Breast epithelium (tissue), 3 donors: ENCODE measurements around the gene SURF6.

Source experiments
- POLR2AphosphoS5 ChIP-seq, 3 donors: sonication (generic); formaldehyde crosslinking; IDR thresholded peaks; one replicate each; pipeline ENCODE4 v1.6.1; 2017; ENCODE audit warnings: antibody characterized with exemption in 3 of 3
- TF ChIP-seq, protein P1 (sequence below), 3 donors: fragments of 450-650 bp; IDR thresholded peaks; one replicate each; pipeline ENCODE4 v1.5.1; 2016 to 2017; ENCODE audit warnings: antibody characterized with exemption in 3 of 3, mild to moderate bottlenecking in 3 of 3, moderate library complexity in 3 of 3

GRCh38 chr9:133304477-133305377 lies 31.3 kb downstream of the SURF6 start:
- TF ChIP-seq POLR2AphosphoS5 (IDR thresholded peaks at IDR 0.05) = no peak
- TF ChIP-seq, protein P1, sequence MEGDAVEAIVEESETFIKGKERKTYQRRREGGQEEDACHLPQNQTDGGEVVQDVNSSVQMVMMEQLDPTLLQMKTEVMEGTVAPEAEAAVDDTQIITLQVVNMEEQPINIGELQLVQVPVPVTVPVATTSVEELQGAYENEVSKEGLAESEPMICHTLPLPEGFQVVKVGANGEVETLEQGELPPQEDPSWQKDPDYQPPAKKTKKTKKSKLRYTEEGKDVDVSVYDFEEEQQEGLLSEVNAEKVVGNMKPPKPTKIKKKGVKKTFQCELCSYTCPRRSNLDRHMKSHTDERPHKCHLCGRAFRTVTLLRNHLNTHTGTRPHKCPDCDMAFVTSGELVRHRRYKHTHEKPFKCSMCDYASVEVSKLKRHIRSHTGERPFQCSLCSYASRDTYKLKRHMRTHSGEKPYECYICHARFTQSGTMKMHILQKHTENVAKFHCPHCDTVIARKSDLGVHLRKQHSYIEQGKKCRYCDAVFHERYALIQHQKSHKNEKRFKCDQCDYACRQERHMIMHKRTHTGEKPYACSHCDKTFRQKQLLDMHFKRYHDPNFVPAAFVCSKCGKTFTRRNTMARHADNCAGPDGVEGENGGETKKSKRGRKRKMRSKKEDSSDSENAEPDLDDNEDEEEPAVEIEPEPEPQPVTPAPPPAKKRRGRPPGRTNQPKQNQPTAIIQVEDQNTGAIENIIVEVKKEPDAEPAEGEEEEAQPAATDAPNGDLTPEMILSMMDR (IDR thresholded peaks at IDR 0.05) = no peak
